ENCODE results near the gene GAB1.

Gene GAB1

GRCh38 chr4:143411527-143412419, 75.1 kb downstream of the GAB1 start:
- Histone ChIP-seq H3K56ac (ENCODE audit: low read length) (no peak overlapping the region), H3K4ac (ENCODE audit: low read depth, low read length) (no peak overlapping the region), H3K18ac (ENCODE audit: low read length) (no peak overlapping the region), H3K27me3 (ENCODE audit: insufficient read depth, low read length, poor library complexity) (no peaks in the 10 kb centered on the region), H2BK120ac (ENCODE audit: low read depth, low read length) (no peak overlapping the region), H2BK5ac (ENCODE audit: low read length) (no peak overlapping the region), H2AK5ac (ENCODE audit: low read length) (no peak overlapping the region), H3K79me1 (ENCODE audit: low read length) (peaks cover 3% of the 10 kb centered on the region), H3K27ac (ENCODE audit: low read depth, low read length) (no peak overlapping the region), H3K4me2 (ENCODE audit: low read length) (no peak overlapping the region), H4K5ac (ENCODE audit: low read length) (no peak overlapping the region), H4K8ac (ENCODE audit: low read depth, low read length) (no peak overlapping the region), H2BK15ac (replicated peaks; ENCODE audit: low read depth) (no peak overlapping the region), H3K36me3 (ENCODE audit: control insufficient read depth, insufficient read depth, low read length) (no peaks in the 10 kb centered on the region), H3K79me2 (ENCODE audit: control insufficient read depth, insufficient read depth, low read length) (no peaks in the 10 kb centered on the region), H3K4me1 (ENCODE audit: control insufficient read depth, low read depth, low read length) (no peaks in the 10 kb centered on the region), H3K4me3 (ENCODE audit: low read length) (no peak overlapping the region), H3K23ac (ENCODE audit: low read length) (no peak overlapping the region), H3K9ac (ENCODE audit: low read length) (no peak overlapping the region)
- WGBS (ENCODE audit: extremely low coverage, insufficient coverage, low lambda C conversion rate): no CpG with 5 or more reads among the region's 7 CpGs
- no peak for DNase-seq

- H3K27ac ChIP-seq (ENCODE audit: low read depth, low read length): no peak overlapping the region
Observed at GRCh38 chr4:143412420-143412758, 75.7 kb downstream of the GAB1 start.

GRCh38 chr4:143417679-143418403, 81.2 kb downstream of the GAB1 start:
- H3K27ac ChIP-seq (ENCODE audit: low read depth, low read length): no peak overlapping the region
- H3K4ac ChIP-seq (ENCODE audit: low read depth, low read length): no peak overlapping the region
- no peak overlapping the region for H2BK15ac ChIP-seq (replicated peaks; ENCODE audit: low read depth)
- no peak overlapping the region for H4K8ac ChIP-seq (ENCODE audit: low read depth, low read length)
- H3K4me3 ChIP-seq (ENCODE audit: low read length): no peak overlapping the region
- H4K5ac ChIP-seq (ENCODE audit: low read length): no peak overlapping the region
- no peaks in the 10 kb centered on the region for H3K79me2 ChIP-seq (ENCODE audit: control insufficient read depth, insufficient read depth, low read length)
- WGBS (ENCODE audit: extremely low coverage, insufficient coverage, low lambda C conversion rate): no CpG with 5 or more reads among the region's 12 CpGs
- H3K9ac ChIP-seq (ENCODE audit: low read length): no peak overlapping the region
- no peak overlapping the region for H3K23ac ChIP-seq (ENCODE audit: low read length)
- H3K27me3 ChIP-seq (ENCODE audit: insufficient read depth, low read length, poor library complexity): no peaks in the 10 kb centered on the region
- no peak overlapping the region for H3K18ac ChIP-seq (ENCODE audit: low read length)
- H2BK5ac ChIP-seq (ENCODE audit: low read length): no peak overlapping the region
- H3K36me3 ChIP-seq (ENCODE audit: control insufficient read depth, insufficient read depth, low read length): no peaks in the 10 kb centered on the region
- no peaks in the 10 kb centered on the region for H3K79me1 ChIP-seq (ENCODE audit: low read length)
- H3K4me1 ChIP-seq (ENCODE audit: control insufficient read depth, low read depth, low read length): no peaks in the 10 kb centered on the region
- H3K56ac ChIP-seq (ENCODE audit: low read length): no peak overlapping the region
- no peak overlapping the region for H2AK5ac ChIP-seq (ENCODE audit: low read length)
- H3K4me2 ChIP-seq (ENCODE audit: low read length): no peak overlapping the region
- DNase-seq: no peak
- no peak overlapping the region for H2BK120ac ChIP-seq (ENCODE audit: low read depth, low read length)

More at GRCh38 chr4:143412420-143412758, 75.7 kb downstream of the GAB1 start:
- H3K36me3 ChIP-seq (ENCODE audit: control insufficient read depth, insufficient read depth, low read length): no peaks in the 10 kb centered on the region
- peaks cover 3% of the 10 kb centered on the region for H3K79me1 ChIP-seq (ENCODE audit: low read length)
- H2AK5ac ChIP-seq (ENCODE audit: low read length): no peak overlapping the region
- H3K56ac ChIP-seq (ENCODE audit: low read length): no peak overlapping the region
- no peaks in the 10 kb centered on the region for H3K79me2 ChIP-seq (ENCODE audit: control insufficient read depth, insufficient read depth, low read length)
- no peak overlapping the region for H3K9ac ChIP-seq (ENCODE audit: low read length)
- no peaks in the 10 kb centered on the region for H3K27me3 ChIP-seq (ENCODE audit: insufficient read depth, low read length, poor library complexity)
- H4K5ac ChIP-seq (ENCODE audit: low read length): no peak overlapping the region
- no peak for DNase-seq
- H4K8ac ChIP-seq (ENCODE audit: low read depth, low read length): no peak overlapping the region
- no peak overlapping the region for H3K4ac ChIP-seq (ENCODE audit: low read depth, low read length)
- no peak overlapping the region for H2BK120ac ChIP-seq (ENCODE audit: low read depth, low read length)
- H3K4me3 ChIP-seq (ENCODE audit: low read length): no peak overlapping the region
- WGBS (ENCODE audit: extremely low coverage, insufficient coverage, low lambda C conversion rate): no CpG with 5 or more reads among the region's 3 CpGs
- H2BK5ac ChIP-seq (ENCODE audit: low read length): no peak overlapping the region
- no peak overlapping the region for H3K23ac ChIP-seq (ENCODE audit: low read length)
- H2BK15ac ChIP-seq (replicated peaks; ENCODE audit: low read depth): no peak overlapping the region
- no peak overlapping the region for H3K4me2 ChIP-seq (ENCODE audit: low read length)
- no peaks in the 10 kb centered on the region for H3K4me1 ChIP-seq (ENCODE audit: control insufficient read depth, low read depth, low read length)
- H3K18ac ChIP-seq (ENCODE audit: low read length): no peak overlapping the region

GRCh38 chr4:143420227-143420626, 83.6 kb downstream of the GAB1 start:
- H3K27me3 ChIP-seq (ENCODE audit: insufficient read depth, low read length, poor library complexity): no peaks in the 10 kb centered on the region
- H3K4me2 ChIP-seq (ENCODE audit: low read length): no peak overlapping the region
- H3K4ac ChIP-seq (ENCODE audit: low read depth, low read length): no peak overlapping the region
- no peak overlapping the region for H2AK5ac ChIP-seq (ENCODE audit: low read length)
- DNase-seq: no peak
- no peak overlapping the region for H3K27ac ChIP-seq (ENCODE audit: low read depth, low read length)
- H2BK120ac ChIP-seq (ENCODE audit: low read depth, low read length): no peak overlapping the region
- no peaks in the 10 kb centered on the region for H3K79me1 ChIP-seq (ENCODE audit: low read length)
- no peak overlapping the region for H3K56ac ChIP-seq (ENCODE audit: low read length)
- WGBS (ENCODE audit: extremely low coverage, insufficient coverage, low lambda C conversion rate): no CpG with 5 or more reads among the region's 2 CpGs
- no peaks in the 10 kb centered on the region for H3K36me3 ChIP-seq (ENCODE audit: control insufficient read depth, insufficient read depth, low read length)
- H3K9ac ChIP-seq (ENCODE audit: low read length): no peak overlapping the region
- H3K4me3 ChIP-seq (ENCODE audit: low read length): no peak overlapping the region
- H3K18ac ChIP-seq (ENCODE audit: low read length): no peak overlapping the region
- no peaks in the 10 kb centered on the region for H3K4me1 ChIP-seq (ENCODE audit: control insufficient read depth, low read depth, low read length)
- no peak overlapping the region for H3K23ac ChIP-seq (ENCODE audit: low read length)
- H4K5ac ChIP-seq (ENCODE audit: low read length): no peak overlapping the region
- H2BK5ac ChIP-seq (ENCODE audit: low read length): no peak overlapping the region
- no peaks in the 10 kb centered on the region for H3K79me2 ChIP-seq (ENCODE audit: control insufficient read depth, insufficient read depth, low read length)
- no peak overlapping the region for H2BK15ac ChIP-seq (replicated peaks; ENCODE audit: low read depth)
- H4K8ac ChIP-seq (ENCODE audit: low read depth, low read length): no peak overlapping the region

- no peaks in the 10 kb centered on the region for H3K27me3 ChIP-seq (ENCODE audit: insufficient read depth, low read length, poor library complexity)
Observed at GRCh38 chr4:143421609-143422008, 84.9 kb downstream of the GAB1 start.

More at GRCh38 chr4:143421609-143422008, 84.9 kb downstream of the GAB1 start:
- H3K4me1 ChIP-seq (ENCODE audit: control insufficient read depth, low read depth, low read length): no peaks in the 10 kb centered on the region
- no CpG with 5 or more reads among the region's 1 CpG for WGBS (ENCODE audit: extremely low coverage, insufficient coverage, low lambda C conversion rate)
- no peak overlapping the region for H3K18ac ChIP-seq (ENCODE audit: low read length)
- no peak overlapping the region for H3K56ac ChIP-seq (ENCODE audit: low read length)
- no peak overlapping the region for H3K4ac ChIP-seq (ENCODE audit: low read depth, low read length)
- no peak overlapping the region for H2BK120ac ChIP-seq (ENCODE audit: low read depth, low read length)
- H4K5ac ChIP-seq (ENCODE audit: low read length): no peak overlapping the region
- H2BK5ac ChIP-seq (ENCODE audit: low read length): no peak overlapping the region
- no peaks in the 10 kb centered on the region for H3K79me2 ChIP-seq (ENCODE audit: control insufficient read depth, insufficient read depth, low read length)
- no peaks in the 10 kb centered on the region for H3K79me1 ChIP-seq (ENCODE audit: low read length)
- no peak overlapping the region for H3K9ac ChIP-seq (ENCODE audit: low read length)
- no peak for DNase-seq
- H3K27ac ChIP-seq (ENCODE audit: low read depth, low read length): no peak overlapping the region
- no peak overlapping the region for H3K4me2 ChIP-seq (ENCODE audit: low read length)
- no peak overlapping the region for H3K4me3 ChIP-seq (ENCODE audit: low read length)
- H3K36me3 ChIP-seq (ENCODE audit: control insufficient read depth, insufficient read depth, low read length): no peaks in the 10 kb centered on the region
- no peak overlapping the region for H3K23ac ChIP-seq (ENCODE audit: low read length)
- H2AK5ac ChIP-seq (ENCODE audit: low read length): no peak overlapping the region
- no peak overlapping the region for H4K8ac ChIP-seq (ENCODE audit: low read depth, low read length)
- no peak overlapping the region for H2BK15ac ChIP-seq (replicated peaks; ENCODE audit: low read depth)

Data from mesendoderm (in vitro differentiated cells).